ENCODE measurements around the gene TXNRD1. TPM values are rescaled to one million over a fixed set of nuclear protein-coding genes. Genes with fewer than 3 reads are reported as not detected.

Gene TXNRD1
- total and polyA plus RNA-seq, 11 donors, result 26.6 to 384 (median 90.8) TPM

DNA sequence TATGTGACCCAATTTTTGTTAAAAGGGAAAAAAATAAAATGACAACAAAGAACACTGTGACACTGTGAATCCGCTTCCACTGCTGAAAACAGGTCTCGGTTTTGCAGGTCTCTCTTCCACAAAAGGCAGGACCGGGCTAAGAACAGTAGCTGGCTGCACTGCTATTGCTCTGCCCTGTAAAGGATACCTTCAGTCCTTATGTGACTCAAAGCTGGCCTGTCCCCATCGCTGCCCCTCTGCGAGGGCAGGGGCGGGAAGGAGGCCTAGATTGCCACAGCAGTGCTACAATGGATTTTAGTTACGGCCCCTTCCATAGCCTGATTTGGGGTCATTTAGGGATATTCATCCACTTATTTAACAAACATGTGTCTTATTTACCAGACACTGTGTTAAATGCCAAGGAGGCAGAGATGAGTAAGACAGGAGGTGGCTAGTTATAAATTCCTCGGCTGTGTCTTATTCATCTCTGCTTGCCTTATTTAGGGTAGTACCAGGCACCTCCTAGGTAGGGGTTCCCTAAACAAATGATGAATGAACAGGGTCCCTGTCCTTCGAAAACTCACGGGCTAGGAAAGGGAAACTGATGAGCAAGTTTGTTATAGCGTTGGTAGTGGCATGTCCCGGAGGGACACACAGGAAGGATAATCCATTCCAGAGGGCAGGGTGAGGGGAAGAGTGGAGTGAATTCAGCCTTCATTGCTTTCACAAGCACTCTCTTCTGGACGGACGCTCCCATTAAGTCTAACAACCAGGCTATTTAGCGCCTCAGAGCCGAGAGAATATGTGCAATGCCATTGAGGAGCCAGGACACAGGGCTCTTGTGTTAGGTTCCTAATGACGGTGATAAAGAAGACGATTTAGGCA lies 161.3 kb downstream of the TXNRD1 start:
- TF ChIP-seq, protein P1, sequence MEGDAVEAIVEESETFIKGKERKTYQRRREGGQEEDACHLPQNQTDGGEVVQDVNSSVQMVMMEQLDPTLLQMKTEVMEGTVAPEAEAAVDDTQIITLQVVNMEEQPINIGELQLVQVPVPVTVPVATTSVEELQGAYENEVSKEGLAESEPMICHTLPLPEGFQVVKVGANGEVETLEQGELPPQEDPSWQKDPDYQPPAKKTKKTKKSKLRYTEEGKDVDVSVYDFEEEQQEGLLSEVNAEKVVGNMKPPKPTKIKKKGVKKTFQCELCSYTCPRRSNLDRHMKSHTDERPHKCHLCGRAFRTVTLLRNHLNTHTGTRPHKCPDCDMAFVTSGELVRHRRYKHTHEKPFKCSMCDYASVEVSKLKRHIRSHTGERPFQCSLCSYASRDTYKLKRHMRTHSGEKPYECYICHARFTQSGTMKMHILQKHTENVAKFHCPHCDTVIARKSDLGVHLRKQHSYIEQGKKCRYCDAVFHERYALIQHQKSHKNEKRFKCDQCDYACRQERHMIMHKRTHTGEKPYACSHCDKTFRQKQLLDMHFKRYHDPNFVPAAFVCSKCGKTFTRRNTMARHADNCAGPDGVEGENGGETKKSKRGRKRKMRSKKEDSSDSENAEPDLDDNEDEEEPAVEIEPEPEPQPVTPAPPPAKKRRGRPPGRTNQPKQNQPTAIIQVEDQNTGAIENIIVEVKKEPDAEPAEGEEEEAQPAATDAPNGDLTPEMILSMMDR (IDR thresholded peaks at IDR 0.05), result no peak
- no peak for TF ChIP-seq POLR2A (IDR thresholded peaks at IDR 0.05)
- Histone ChIP-seq H3K36me3 (no peaks in the 10 kb centered on the region), H3K27me3 (no peaks in the 10 kb centered on the region), H3K9me3 (peaks cover 0 to 7% (median 0%) of the 10 kb centered on the region in 12 donors), H3K4me1 (peaks cover 0 to 12% (median under 1%) of the 10 kb centered on the region in 12 donors), H3K4me3 (no peak overlapping the region), H3K27ac (no peak overlapping the region)
- ATAC-seq (no peak), DNase-seq (no peak)
- 77 to 86% (median 81%) methylated on average over 17 to 18 of the region's 18 CpGs for WGBS, 4 donors
- intact Hi-C loops (cut with DNase I), result no loop called here

DNA sequence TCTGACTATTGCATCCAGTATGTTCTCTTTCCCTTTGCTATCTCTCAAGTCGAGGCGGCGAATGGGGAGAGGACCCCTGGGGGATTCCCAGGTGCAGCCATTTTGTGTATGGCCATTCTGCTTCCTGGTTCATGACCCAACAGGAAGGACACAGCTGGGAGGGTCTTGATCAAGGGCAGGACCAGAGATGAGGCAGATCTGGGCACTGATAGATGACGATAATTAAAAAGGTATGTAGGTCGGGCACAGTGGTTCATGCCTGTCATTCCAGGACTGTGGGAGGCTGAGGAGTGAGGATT lies 161.9 kb downstream of the TXNRD1 start:
- 55 to 77% (median 68%) methylated on average over 5 of the region's 5 CpGs for WGBS, 4 donors
- Histone ChIP-seq H3K27ac (no peak overlapping the region), H3K36me3 (no peaks in the 10 kb centered on the region), H3K4me1 (peaks cover 0 to 12% (median 4%) of the 10 kb centered on the region in 12 donors), H3K27me3 (no peaks in the 10 kb centered on the region), H3K4me3 (no peak overlapping the region), H3K9me3 (peaks cover 0 to 7% (median 0%) of the 10 kb centered on the region in 12 donors)
- no peak for DNase-seq
- intact Hi-C loops (cut with DNase I), result no loop called here
- TF ChIP-seq, protein P1 (IDR thresholded peaks at IDR 0.05), result no peak
- no peak for TF ChIP-seq POLR2A (IDR thresholded peaks at IDR 0.05)
- no peak for ATAC-seq

DNA sequence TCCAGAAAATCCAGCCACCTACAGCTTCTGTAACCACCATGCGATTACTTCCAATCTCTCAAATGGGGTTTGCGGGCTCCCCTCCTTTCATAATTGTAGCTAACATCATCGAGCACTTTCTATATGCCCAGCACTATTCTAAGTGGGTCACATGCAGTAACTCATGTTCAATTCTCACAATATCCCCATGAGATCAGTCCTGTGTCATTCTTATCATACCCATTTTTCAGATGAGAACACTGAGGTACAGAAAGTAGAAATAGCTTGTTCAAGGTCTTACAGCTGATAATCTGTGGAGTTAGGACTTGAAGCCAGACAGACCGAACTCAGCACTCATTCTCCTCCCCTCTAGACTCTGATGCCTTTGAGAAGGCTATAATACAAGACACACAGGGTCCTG lies 162.8 kb downstream of the TXNRD1 start:
- Histone ChIP-seq H3K27me3 (no peaks in the 10 kb centered on the region), H3K4me3 (no peak overlapping the region), H3K36me3 (no peaks in the 10 kb centered on the region), H3K9me3 (peaks cover 0 to 7% (median 0%) of the 10 kb centered on the region in 12 donors), H3K4me1 (peaks cover 0 to 10% (median 4%) of the 10 kb centered on the region in 12 donors), H3K27ac (no peak overlapping the region)
- intact Hi-C loops (cut with DNase I), result no loop called here
- TF ChIP-seq POLR2A (IDR thresholded peaks at IDR 0.05), result no peak
- TF ChIP-seq, protein P1 (IDR thresholded peaks at IDR 0.05), result no peak
- no peak for ATAC-seq
- no peak for DNase-seq
- 91 to 94% (median 93%) methylated on average over 4 of the region's 4 CpGs for WGBS, 4 donors

DNA sequence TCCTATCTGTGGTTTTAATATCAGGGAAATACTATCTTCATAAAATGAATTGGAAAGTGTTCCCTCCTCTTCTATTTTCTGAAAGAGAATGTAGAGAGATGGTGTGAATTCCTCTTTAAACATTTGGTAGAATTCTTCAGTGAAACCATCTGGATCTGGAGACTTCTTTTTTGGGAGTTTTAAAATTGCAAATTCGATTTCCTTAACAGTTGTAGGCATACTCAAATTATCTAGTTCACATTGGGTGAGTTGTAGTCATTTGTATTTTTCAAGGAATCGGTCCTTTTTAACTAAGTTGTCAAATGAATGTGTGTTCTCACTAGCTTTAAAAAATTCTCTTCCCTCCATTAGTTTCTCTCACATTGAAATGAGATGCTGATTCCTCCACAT lies 165.8 kb downstream of the TXNRD1 start:
- Histone ChIP-seq H3K27ac (no peak overlapping the region), H3K4me3 (no peak overlapping the region), H3K9me3 (no peaks in the 10 kb centered on the region), H3K27me3 (no peaks in the 10 kb centered on the region), H3K4me1 (peaks cover 0 to 10% (median 4%) of the 10 kb centered on the region in 12 donors), H3K36me3 (no peaks in the 10 kb centered on the region)
- no peak for TF ChIP-seq POLR2A (IDR thresholded peaks at IDR 0.05)
- TF ChIP-seq, protein P1 (IDR thresholded peaks at IDR 0.05), result no peak
- intact Hi-C loops (cut with DNase I), result loop anchor here in 9 of 10 donors (1.0 to 10.0 kb wide), 9 partner anchors 283 to 673 kb away; no protein-coding TSS in a partner anchor
- ATAC-seq, result no peak
- WGBS, 4 donors, result 50 to 57% (median 51%) methylated on average over 2 of the region's 2 CpGs
- DNase-seq, result no peak
